Measurements from ENCODE around the gene ADARB2.
A peak's percentile ranks its signal among the peaks of the same experiment; 100 is the strongest.

Gene ADARB2

GRCh38 chr10:1515780-1516491 lies 221.4 kb downstream of the ADARB2 start:
- DNase-seq: no peak

GRCh38 chr10:1515121-1515779 lies 222.1 kb downstream of the ADARB2 start:
- DNase-seq: no peak

- DNase-seq: no peak
Measured at GRCh38 chr10:1514681-1515080, 222.6 kb downstream of the ADARB2 start.

- no peak for DNase-seq
Measured at GRCh38 chr10:1513221-1513620, 224.1 kb downstream of the ADARB2 start.

GRCh38 chr10:1509011-1509530 lies 228.3 kb downstream of the ADARB2 start:
- no peak for DNase-seq

- no peak for DNase-seq
Measured at GRCh38 chr10:1508096-1508495, 229.2 kb downstream of the ADARB2 start.

GRCh38 chr10:1507436-1507835 lies 229.9 kb downstream of the ADARB2 start:
- no peak for DNase-seq

- DNase-seq: no peak
Measured at GRCh38 chr10:1504940-1505339, 232.4 kb downstream of the ADARB2 start.

- DNase-seq: no peak
Measured at GRCh38 chr10:1504286-1504685, 233.0 kb downstream of the ADARB2 start.

- no peak for DNase-seq
Measured at GRCh38 chr10:1502451-1502850, 234.9 kb downstream of the ADARB2 start.

GRCh38 chr10:1499359-1499957 lies 237.9 kb downstream of the ADARB2 start:
- no peak for DNase-seq

- DNase-seq: no peak
Measured at GRCh38 chr10:1498746-1499358, 238.5 kb downstream of the ADARB2 start.

GRCh38 chr10:1495915-1496517 lies 241.3 kb downstream of the ADARB2 start:
- DNase-seq: no peak

GRCh38 chr10:1492641-1493040 lies 244.7 kb downstream of the ADARB2 start:
- no peak for DNase-seq

GRCh38 chr10:1491901-1492300 lies 245.4 kb downstream of the ADARB2 start:
- DNase-seq: no peak

GRCh38 chr10:1489801-1490200 lies 247.5 kb downstream of the ADARB2 start:
- no peak for DNase-seq

GRCh38 chr10:1488970-1489548 lies 248.3 kb downstream of the ADARB2 start:
- DNase-seq: peak; percentile 69

- no peak for DNase-seq
Measured at GRCh38 chr10:1486841-1487687, 250.3 kb downstream of the ADARB2 start.

- no peak for DNase-seq
Measured at GRCh38 chr10:1485357-1485756, 252.0 kb downstream of the ADARB2 start.

GRCh38 chr10:1483826-1484225 lies 253.5 kb downstream of the ADARB2 start:
- DNase-seq: no peak

- DNase-seq: no peak
Measured at GRCh38 chr10:1483246-1483645, 254.1 kb downstream of the ADARB2 start.

- no peak for DNase-seq
Measured at GRCh38 chr10:1477578-1477977, 259.7 kb downstream of the ADARB2 start.

Measured in CD4-positive, alpha-beta T cell treated with Interferon gamma for 1 hour (primary cell).